Measurements from ENCODE around the gene WNT5A.
"Not testable (repeated sequence)": the region's sequence is repeated elsewhere in the genome, so short reads cannot be mapped to it uniquely, and the experiment has no call there.

WNT5A gene

DNA sequence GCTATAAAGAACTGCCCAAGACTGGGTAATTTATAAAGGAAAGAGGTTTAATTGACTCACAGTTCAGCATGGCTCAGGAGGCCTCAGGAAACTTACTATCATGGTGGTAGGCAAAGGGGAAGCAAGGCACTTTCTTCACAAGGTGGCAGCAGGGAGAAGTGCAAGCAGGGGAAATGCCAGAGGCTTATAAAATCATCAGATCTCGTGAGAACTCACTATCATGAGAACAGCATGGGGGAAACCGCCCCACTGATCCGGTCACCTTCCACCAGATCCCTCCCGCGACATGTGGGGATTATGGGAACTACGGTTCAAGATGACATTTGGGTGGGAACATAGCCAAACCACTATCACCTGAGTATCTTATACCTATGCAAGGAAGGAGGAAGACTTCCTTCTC is 18.0 kb upstream of the WNT5A start:
- DNase-seq = not testable (repeated sequence)

GRCh38 chr3:55501905-55502304 is 14.8 kb upstream of the WNT5A start:
- no peak for DNase-seq

GRCh38 chr3:55500555-55501330 is 13.6 kb upstream of the WNT5A start:
- no peak for DNase-seq

DNA sequence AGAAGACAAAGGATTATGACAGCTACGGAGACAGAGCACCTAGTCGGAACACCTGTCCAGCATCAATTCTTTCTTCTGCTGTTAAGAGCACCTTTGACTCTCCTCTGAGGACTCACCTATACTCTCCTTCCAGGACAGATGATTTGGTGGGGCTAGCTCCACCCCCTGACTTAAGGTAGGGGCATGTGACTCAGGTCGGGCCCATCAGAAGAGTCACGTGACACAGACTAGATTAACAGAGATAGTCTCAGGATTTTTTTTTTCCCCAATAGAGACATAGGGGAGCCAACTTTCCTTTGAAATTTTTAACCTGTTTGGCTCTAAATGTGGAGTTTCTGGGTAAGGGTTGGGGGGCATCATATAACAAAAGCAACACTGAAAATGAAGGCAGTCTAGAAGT is 11.4 kb upstream of the WNT5A start:
- DNase-seq = no peak

DNA sequence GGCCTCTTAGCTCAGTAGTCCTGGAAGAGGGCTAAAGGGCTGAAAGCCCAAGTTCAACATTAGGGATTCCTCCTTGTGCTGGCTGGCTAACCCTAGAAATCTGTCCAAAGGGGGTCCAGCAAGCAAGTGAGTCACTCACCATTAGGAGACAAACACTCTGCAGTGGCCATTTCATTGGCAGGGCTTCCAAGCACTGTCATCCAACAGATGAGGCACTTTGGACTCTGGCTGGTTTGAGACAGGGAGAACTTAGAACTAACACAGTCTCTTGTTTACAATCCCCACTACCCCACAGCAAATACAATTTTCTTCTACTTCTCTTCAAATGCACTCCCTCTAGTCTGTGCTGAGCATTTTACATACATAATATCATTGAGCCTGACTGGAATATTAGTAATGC is 10.1 kb upstream of the WNT5A start:
- no peak for DNase-seq

DNA sequence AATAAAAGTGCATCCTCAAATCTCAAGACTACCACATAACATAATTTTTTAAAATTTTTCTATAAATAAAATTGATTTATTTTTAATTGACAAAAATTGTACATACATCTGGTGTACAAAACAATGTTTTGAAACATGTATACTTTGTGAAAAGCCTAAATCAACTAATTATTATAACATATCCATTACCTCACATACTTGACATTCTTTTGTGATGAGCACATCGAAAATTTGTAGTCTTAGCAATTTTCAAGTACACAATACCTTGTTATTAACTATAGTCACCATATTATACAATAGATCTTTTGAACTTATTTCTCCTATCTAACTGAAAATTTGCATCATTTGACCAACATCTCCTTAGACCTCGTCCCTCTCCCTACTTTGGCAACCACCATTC is 7.9 kb upstream of the WNT5A start:
- no peak for DNase-seq

- DNase-seq = no peak
Observed at GRCh38 chr3:55492976-55493375, 5.9 kb upstream of the WNT5A start.

DNA sequence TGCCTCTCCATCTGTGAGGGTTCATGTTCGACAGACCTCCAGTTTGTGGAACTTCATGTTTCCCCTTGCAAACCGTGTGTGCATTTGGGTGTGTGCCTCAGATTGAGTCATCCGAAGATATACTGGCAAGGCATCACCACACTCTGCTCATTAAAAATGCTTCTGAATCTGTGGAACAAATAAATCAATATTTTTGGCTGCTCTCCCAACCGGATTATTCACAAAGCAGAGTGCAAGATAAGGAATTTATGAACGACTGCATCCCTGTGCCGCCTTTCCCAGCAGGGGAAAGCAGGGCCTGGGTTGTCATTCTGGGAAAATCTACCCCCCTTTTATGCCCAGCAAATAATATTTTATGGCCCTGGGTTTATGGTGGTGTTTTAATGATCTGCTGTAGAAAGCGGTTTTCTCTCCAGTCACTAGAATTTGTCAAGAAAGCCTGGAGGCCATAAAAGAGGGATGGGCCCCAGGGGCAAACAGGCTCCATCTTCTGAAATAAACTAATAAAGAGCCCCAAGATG is 4.2 kb upstream of the WNT5A start:
- no peak for DNase-seq

GRCh38 chr3:55490276-55490913 is 3.3 kb upstream of the WNT5A start:
- no peak for DNase-seq

- no peak for DNase-seq
Observed at GRCh38 chr3:55489798-55490132, 2.7 kb upstream of the WNT5A start.

DNA sequence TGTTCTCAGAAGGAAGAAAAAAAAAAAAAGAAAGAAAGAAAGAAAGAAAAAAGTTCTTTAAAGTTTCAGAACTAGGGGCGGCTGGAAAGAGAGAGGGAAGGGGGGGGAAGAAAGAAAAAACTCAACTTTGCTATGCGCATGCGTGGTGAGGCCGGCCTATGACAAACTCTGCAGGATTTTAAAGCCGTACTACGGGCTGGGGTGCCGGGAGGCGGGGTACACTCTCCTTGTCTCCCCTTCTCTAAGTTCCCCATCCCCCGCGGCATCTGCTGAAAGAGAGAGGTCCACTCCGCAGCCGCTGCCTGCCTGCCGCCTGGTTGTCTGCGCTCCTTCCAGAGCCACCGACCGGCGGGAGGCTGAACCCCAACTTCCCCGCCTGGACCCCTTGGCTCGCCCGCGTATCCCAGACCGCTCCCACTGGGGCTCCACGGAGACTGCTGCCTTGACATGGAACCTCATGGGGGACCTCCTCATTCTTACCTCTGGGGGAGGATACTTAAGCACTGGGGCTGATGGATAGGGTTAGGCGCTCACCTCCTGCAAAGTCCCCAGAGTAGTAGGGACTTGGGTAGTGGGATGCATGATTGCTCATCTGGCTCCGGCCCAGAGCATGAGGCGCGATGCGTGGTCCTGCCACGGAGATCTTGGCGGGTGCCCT is 1.4 kb upstream of the WNT5A start:
- no peak for DNase-seq

DNA sequence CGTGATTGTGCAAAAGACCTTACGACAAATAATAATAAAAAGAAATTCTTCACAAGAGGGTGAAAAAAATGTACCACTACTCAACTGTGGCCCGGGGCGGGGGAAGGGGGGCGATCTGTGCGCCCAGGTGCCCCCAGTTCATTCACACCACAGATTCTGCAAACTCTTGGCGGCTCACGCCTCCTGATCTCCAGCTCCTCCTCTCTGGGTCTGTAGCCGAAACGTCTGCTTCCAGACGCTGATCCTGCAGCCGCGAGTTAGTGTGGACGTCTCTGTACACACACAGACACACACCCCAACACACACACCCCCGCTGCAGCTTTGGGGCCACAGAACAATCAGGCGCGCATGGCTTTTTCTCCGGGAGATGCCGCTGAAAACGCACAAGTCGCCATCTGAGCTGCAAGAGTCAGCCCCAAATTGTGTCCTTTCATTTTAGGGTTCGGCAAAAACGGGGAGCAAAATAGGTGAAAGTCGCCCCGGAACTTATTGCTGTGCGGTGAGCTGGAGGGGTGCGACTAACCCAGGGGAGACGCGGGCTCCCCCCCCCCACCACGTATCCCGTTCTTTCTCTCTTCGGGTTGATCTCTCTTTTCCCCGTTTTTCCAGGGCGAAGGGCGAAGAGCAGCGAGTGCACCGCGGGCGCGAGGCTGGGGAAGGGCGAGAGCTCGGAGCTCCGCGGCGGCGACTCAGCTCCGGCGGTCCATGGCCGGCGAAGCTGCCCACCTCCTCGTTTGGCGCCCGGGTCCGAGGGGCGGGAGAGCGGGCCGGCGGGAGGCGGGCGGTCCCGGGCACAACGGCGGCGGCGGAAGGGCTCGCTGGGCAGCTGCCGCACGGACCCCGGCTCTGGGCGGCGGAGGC is 505 bp upstream of the WNT5A start:
- DNase-seq = no peak

- DNase-seq = no peak
Observed at GRCh38 chr3:55486101-55486856, 827 bp downstream of the WNT5A start.

GRCh38 chr3:55484801-55485791 is 2.0 kb downstream of the WNT5A start:
- peak; percentile 34 for DNase-seq

DNA sequence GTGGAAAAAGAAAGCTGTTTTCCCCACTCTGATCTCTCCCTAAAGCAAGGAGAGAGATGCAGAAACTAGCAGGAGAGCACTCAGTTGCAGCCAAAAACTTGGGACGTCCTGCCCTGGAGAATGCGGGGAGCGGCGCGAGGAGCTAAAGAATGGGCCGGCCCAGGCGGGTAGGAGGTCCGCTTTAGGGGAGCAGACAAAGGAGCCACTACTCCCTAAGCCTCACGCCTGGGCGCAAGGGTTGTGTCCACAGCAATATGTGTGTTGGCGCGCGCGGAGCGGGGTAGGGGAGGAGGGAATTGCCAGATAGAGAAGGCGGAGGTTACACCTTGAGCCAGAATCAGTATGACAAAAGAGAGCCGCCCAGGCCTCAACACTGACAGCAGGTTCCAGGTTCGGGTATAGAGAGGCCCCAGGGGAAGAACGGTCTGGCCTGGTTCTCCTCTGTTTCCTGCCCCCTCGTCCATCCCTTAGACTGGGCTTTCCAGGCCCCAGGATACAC is 2.9 kb downstream of the WNT5A start:
- no peak for DNase-seq

- DNase-seq = no peak
Observed at GRCh38 chr3:55483196-55484095, 3.7 kb downstream of the WNT5A start.

- no peak for DNase-seq
Observed at GRCh38 chr3:55482496-55483195, 4.5 kb downstream of the WNT5A start.

DNA sequence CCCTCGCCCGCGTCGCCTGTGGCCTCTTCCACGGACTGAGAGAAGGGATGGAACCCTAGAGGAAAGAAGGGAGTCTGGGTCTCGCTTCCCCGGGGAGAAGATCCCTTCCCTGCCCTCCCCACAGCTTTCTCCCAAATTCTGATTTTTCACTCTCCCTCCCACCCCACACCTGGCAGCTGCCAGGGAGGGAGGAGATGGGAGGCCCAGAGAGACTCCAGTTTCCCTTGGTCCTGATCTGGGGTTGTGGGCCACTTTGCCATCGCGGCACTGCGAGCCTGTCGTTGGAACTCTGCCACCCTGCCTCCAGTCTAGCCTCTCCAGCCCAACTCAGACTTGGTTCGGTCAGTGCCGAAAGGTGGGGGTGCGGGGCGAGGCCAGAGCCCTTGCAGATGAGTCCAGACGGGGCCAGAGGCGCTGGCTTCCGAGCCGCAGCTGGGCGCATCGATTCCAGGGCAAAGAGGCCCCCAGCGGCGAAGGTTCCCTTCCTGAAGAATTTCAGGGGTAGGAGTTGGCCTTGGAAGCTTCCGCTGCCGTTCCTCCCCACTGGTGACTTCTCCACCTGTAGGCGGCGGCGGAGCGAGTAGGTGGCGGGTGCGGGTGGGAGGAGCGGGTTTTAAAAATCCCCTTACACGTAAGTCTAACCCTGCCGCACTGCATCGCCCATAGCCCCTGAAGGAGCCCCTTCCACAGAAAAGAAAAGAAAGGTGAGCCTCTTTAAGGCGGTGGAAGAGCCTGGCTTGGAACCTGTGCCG is 5.2 kb downstream of the WNT5A start:
- no peak for DNase-seq
